H54 (cell line): ENCODE measurements around the gene PLEKHA6.

ENCODE experiments used
- DNase-seq: peaks from one replicate; pipeline ENCODE4 v3.0.0; 2011; ENCODE audit warnings: low spot score, mixed read lengths; ENCODE audit not compliant: insufficient read length
- FAIRE-seq: peaks from 3 replicates; lab custom pipeline; 2011; peaks lifted over from hg19 to GRCh38; lab: Jason Lieb, UNC
- POLR2A ChIP-seq: IDR thresholded peaks from 2 replicates; pipeline ENCODE4 v1.6.1; 2011; ENCODE audit warnings: low read depth, mild to moderate bottlenecking, low read length

PLEKHA6 gene

GRCh38 chr1:204292740-204293139 lies 67.0 kb downstream of the PLEKHA6 start:
- DNase-seq (no peak), FAIRE-seq (no peak)
- TF ChIP-seq POLR2A = no peak

GRCh38 chr1:204289280-204289679 lies 70.4 kb downstream of the PLEKHA6 start:
- TF ChIP-seq POLR2A = no peak
- no peak for DNase-seq

GRCh38 chr1:204288021-204288588 lies 71.6 kb downstream of the PLEKHA6 start:
- DNase-seq = no peak
- TF ChIP-seq POLR2A = no peak
- no peak for FAIRE-seq

More at GRCh38 chr1:204289280-204289679, 70.4 kb downstream of the PLEKHA6 start:
- no peak for FAIRE-seq

DNA sequence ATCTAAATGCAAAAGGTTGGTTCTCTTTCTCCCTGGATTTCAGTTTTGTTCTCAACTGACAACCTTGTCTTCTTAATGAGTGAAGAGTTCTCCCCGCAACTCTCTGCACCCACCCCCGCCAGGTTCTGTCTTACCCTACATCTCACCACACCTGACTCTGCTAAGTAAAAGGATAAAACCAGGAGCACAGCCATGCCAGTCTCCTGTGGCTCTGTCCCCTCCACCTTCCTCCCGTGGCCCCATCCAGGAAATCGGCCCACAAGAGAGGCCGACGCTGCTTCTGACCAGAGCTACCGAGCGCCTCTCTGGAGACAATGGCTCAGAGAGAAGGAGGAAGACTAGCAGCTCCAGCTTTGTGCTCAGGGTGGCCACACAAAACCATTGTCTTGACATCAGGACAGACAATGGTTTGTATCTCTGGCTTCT lies 72.2 kb downstream of the PLEKHA6 start:
- FAIRE-seq = no peak
- no peak for DNase-seq
- no peak for TF ChIP-seq POLR2A

DNA sequence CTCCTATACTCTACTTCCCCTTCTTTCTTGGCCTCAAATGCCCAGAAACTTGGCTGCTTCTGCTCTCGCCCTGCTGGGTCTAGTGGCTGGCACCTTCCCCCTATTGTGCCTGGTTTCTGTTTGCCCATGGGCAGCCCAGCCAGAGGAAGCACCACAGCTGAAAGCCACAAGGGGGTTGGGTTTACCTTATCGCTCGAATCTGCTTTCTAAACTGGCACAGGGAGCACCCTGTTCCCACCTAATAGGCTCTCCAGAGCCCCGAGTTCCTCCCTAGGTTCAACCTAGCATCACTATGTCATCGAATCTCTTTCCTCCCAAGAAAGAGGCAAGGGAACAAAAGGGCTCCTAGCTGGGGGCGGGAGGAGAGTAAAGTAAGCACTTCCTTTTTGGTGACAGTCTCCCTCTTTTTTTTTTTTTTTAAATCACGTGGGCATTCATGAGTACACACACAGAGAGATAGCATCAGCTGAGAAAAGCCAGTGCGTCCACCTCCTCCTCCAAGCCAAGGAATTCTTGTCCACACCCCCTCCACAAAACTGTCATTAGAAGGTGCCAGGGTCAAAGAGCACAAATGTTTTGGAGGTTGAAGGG lies 72.8 kb downstream of the PLEKHA6 start:
- no peak for TF ChIP-seq POLR2A
- FAIRE-seq = no peak
- no peak for DNase-seq

DNA sequence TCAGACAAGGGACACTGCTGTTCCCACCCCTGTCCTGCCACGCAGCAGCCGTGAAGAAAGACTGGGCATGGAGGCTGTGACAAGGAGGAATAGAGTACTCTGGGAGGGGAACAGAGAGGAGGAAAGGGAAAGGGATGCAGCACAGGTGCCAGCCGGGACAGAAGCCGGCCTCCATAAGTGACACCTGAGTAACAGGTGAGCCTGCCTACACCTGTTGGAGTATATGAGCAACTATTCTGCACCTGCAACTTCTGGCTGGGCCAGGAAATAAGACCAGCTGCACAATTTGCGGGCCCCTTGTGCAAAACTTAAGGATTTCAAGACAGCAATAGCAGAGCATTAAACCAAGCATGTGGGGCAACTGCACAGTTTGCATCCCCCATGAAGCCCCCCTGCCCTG lies 73.4 kb downstream of the PLEKHA6 start:
- FAIRE-seq = no peak
- no peak for TF ChIP-seq POLR2A
- DNase-seq = no peak

GRCh38 chr1:204285436-204286305 lies 74.1 kb downstream of the PLEKHA6 start:
- no peak for TF ChIP-seq POLR2A
- no peak for DNase-seq
- FAIRE-seq = no peak

GRCh38 chr1:204284929-204285328 lies 74.8 kb downstream of the PLEKHA6 start:
- TF ChIP-seq POLR2A = no peak
- DNase-seq (no peak), FAIRE-seq (no peak)

- no peak for TF ChIP-seq POLR2A
- DNase-seq (no peak), FAIRE-seq (no peak)
Measured at GRCh38 chr1:204283711-204284651, 75.7 kb downstream of the PLEKHA6 start.

DNA sequence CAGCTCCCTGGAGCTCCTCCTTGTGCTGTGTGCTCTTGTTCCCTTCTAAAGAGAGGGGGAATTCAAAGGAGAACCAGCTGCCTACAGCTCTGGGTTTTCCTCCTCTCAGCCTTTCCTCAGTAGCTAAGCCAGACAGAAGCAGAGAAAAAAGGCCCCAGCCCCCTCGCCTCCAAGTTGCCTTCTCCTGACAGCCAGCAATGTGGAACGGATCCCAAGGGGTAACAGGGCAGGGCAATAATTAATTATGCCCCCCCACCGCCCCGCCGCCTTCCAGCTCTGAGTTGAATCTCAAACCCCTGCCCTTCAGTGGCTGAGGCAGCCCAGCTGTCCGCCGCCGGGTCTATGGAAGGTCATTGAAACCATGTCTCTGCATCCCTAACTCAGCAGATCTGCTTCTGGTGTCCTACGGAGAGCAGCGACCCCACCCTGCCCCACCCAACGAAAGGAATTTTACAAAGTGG lies 76.9 kb downstream of the PLEKHA6 start:
- no peak for DNase-seq
- no peak for FAIRE-seq
- no peak for TF ChIP-seq POLR2A

- TF ChIP-seq POLR2A = no peak
- DNase-seq (no peak), FAIRE-seq (no peak)
Measured at GRCh38 chr1:204280099-204280961, 79.4 kb downstream of the PLEKHA6 start.

DNA sequence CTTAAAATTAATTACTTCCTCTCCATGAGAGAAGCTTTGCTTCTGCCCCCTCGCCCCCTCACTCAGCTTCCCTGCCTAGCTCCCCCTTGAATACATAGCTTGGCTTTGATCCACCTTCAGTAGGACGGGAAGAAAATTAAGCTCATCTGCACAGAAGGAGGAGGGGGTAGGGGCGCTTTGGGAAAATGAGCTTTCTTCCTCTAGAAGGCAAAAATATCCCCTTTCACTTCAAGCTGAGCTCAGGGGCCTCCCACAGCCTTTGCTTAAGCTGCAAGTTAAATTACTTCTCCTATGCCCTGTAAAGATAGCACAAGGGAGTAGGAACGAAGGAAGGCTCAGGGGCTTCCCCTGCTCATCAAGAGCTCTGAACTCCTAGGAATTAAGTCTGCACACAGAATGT lies 80.8 kb downstream of the PLEKHA6 start:
- no peak for TF ChIP-seq POLR2A
- FAIRE-seq (no peak), DNase-seq (no peak)

GRCh38 chr1:204278251-204278650 lies 81.5 kb downstream of the PLEKHA6 start:
- no peak for TF ChIP-seq POLR2A
- no peak for DNase-seq
- FAIRE-seq = no peak
